NCI-H128 (cell line): ENCODE measurements around the gene CEPT1.

Experiments
- DNase-seq: peaks from one replicate; lab custom pipeline; 2025; ENCODE audit not compliant: unreplicated experiment; lab: John Stamatoyannopoulos, UW

CEPT1 gene

GRCh38 chr1:111192074-111192473 lies 52.1 kb downstream of the CEPT1 start:
- DNase-seq: no peak

GRCh38 chr1:111192658-111193519 lies 52.9 kb downstream of the CEPT1 start:
- no peak for DNase-seq

- DNase-seq: no peak
Measured at GRCh38 chr1:111193712-111194480, 53.9 kb downstream of the CEPT1 start.

GRCh38 chr1:111195002-111195684 lies 55.1 kb downstream of the CEPT1 start:
- no peak for DNase-seq

- DNase-seq: no peak
Measured at GRCh38 chr1:111196213-111196612, 56.2 kb downstream of the CEPT1 start.

GRCh38 chr1:111197598-111198284 lies 57.7 kb downstream of the CEPT1 start:
- DNase-seq: no peak

GRCh38 chr1:111198836-111199235 lies 58.8 kb downstream of the CEPT1 start:
- DNase-seq: no peak

- no peak for DNase-seq
Measured at GRCh38 chr1:111199329-111199728, 59.3 kb downstream of the CEPT1 start.

GRCh38 chr1:111199881-111200801 lies 60.1 kb downstream of the CEPT1 start, which contains the start of gene DENND2D:
DENND2D (minus strand) TSS chr1:111200646; CDS start chr1:111200459, 187 bp downstream.
- DNase-seq: no peak

- DNase-seq: no peak
Measured at GRCh38 chr1:111200802-111201161, 60.8 kb downstream of the CEPT1 start.

GRCh38 chr1:111201275-111202090 lies 61.5 kb downstream of the CEPT1 start:
- DNase-seq: no peak

- no peak for DNase-seq
Measured at GRCh38 chr1:111202366-111202706, 62.3 kb downstream of the CEPT1 start.

GRCh38 chr1:111202707-111203623 lies 62.9 kb downstream of the CEPT1 start:
- DNase-seq: no peak

- no peak for DNase-seq
Measured at GRCh38 chr1:111203681-111204200, 63.7 kb downstream of the CEPT1 start.

- no peak for DNase-seq
Measured at GRCh38 chr1:111204201-111204982, 64.4 kb downstream of the CEPT1 start.

- DNase-seq: no peak
Measured at GRCh38 chr1:111204983-111205713, 65.1 kb downstream of the CEPT1 start.

- DNase-seq: no peak
Measured at GRCh38 chr1:111205714-111206050, 65.7 kb downstream of the CEPT1 start.
